NCI-H2171 treated with DMSO at 0.1 percent for 48 hours (cell line): ENCODE measurements around the gene CDCA4.

Experiments
- DNase-seq: peaks from one replicate; lab custom pipeline; 2025; lab: John Stamatoyannopoulos, UW

The CDCA4 gene

DNA sequence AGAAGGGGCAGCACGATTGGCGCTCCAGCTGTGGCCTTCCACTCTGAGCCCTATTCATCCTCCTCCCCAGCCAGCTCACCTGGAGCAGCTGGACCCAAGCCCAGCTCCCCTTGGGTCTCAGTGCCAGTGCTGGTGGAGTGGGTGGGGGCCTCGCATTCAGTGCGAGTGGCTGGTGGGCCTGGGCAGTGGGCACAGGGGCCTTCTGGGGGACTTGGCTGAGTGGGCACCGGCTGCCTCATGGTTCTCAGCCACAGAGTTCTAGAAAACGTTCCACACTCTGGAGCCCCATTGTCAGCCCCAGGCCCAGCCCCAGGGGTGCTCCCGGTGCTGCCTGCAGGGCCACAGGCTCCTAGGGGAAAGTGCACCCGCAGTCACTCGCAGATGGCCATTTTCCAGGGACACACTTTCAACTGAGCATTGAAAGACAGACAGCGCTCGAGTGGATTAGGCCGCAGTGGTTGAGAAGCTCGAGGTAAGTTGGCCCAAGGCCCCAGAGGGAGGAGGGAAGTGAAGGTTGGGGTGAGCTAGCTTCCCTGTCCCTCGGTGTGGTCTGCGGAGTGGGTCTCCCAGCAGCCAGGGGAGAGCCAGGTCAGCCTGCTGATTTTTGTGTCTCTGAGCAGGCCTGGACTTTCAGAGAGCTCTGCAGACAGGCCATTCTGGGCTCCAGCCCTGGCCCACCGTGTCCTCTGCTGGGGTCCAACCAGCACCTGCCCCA lies 31.5 kb downstream of the CDCA4 start:
- DNase-seq = no peak

DNA sequence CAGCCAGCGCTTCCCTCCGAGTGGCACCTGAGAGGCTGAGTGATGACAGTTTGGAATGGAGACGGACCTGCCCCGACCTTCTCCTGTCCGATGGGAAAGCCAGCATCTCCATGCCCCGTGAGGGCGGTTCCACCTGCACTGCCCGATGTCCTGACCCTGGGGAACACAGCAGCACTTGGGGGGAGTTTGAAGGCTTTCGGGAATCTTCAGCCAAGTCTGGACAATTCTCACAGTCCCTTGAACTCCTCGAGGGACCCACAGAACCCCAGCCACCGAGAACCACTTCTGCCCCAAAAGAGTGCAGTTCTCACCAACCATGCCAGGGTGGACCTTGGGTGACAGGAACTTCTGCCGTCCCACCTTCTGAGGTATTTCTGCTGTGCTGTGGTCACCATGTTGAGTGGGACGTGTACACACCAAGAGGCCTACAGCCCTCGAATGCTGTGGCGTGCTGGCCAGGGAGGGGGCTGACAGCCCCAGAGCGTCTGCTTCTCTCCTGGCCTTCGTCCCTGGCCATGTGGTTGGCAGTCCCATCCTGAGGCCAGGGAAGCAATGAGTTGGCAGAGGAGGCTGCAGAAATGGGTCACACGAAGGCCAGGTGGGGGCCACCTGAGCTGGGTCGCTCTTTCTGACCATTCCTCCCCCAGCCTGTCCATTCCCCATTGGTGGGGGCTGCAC lies 34.3 kb downstream of the CDCA4 start:
- no peak for DNase-seq

DNA sequence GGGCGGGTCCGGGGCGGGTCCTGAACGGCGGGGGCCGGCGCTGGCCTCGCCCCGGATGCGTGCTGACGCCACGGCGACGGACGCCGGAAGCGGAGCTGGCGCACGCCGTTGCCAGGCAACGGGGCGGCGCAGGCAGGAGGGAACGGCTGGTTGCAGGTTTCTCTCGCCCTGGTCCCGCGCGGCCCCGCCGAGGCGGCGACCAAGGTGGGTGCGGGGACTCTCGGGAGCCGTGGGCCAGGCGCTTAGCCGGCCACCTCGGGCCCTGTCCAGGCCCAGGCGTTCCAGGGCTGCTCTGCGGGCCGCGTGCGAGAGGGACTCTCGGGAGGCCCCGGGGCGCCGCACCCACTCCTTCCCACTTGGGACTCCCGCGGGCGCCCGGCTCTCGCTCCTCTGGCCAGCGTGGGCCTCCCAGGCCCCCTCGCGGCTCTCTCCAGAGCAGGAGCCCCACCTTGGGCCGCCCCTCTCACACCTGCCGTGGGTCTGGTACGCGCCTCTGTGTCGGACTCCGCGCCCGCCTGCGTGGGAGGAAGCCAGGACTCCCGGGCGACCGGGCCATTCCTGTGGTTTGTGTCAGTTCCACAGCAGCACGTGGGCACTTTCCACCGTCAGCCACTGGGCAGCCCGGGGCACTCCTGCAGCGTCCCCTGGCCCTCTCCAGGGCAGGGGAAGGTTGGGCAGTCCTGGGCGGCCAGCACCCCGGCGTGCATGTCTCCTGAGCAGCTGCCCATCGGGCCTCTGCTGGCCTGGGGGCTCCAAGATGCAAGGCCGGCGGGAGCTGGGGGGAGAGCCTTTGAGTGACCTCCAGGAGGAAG lies 35.0 kb downstream of the CDCA4 start, which contains the start of gene CLBA1:
CLBA1 (plus strand) TSS at position 114 of the 812 bp plus-strand sequence; CDS start at position 758, 644 bp downstream.
- DNase-seq = peak; percentile 84

DNA sequence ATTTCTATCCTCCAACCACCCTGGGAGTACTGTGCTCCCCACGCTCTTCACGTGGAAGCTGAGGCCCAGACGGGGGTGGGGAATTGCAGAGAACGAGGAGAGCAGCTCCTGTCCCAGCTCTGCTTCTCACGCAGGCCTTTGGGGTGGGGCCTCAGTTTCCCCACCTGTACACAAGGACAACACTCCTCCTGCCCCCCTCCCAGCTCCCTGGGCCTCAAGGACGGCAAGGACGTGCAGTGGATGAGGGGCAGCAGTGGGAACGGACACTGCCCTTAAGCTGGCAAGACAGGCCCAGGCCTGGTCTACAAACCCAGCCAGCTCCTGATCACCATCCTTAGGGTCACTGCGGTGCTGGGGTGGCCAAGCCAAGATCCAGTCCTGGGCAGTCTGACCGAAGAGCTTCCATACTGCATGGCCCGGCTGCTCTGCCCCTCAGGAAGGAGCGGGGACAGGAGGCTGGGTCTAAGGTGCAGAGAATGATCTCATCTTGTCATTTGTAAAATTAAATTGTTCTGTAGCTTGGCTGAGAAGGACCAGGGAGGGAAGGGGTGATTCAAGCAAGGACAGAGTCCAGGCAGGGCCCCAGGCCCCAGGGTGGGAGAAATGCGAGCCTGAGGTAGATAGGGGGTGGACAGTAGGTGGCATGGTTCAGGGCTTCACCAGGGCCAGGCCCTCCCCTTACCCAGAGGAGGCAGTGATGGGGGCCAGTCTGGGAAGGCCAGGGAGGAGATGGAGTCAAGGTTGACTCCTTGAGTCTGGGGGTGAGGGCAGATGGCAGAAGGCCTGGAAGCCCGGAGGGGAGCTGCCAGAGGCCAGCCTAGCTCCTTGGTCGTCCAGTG lies 36.6 kb downstream of the CDCA4 start:
- no peak for DNase-seq

DNA sequence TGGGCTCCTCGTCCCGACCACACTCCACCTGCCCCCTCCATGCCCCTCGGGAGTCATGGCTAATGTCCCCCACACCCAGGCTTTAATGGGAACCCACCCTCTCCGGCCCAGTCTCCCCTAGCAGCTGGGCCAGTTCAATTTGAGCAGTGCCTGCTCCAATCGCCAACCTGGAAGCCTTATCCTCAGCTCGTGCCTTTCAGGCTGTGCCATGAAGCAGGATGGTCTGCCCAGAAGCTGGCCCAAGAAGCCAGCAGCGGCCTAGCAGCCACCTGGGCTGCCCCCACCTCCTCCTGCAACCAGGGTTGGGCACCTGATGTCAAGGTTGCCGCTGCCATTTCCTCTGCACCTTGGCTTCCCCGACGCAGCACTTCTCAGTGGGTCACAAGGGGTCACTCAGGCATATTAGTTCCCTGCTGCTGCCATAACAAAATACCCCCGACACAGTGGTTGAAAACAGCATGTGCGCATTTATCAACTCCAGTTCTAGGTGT lies 37.6 kb downstream of the CDCA4 start:
- no peak for DNase-seq

DNA sequence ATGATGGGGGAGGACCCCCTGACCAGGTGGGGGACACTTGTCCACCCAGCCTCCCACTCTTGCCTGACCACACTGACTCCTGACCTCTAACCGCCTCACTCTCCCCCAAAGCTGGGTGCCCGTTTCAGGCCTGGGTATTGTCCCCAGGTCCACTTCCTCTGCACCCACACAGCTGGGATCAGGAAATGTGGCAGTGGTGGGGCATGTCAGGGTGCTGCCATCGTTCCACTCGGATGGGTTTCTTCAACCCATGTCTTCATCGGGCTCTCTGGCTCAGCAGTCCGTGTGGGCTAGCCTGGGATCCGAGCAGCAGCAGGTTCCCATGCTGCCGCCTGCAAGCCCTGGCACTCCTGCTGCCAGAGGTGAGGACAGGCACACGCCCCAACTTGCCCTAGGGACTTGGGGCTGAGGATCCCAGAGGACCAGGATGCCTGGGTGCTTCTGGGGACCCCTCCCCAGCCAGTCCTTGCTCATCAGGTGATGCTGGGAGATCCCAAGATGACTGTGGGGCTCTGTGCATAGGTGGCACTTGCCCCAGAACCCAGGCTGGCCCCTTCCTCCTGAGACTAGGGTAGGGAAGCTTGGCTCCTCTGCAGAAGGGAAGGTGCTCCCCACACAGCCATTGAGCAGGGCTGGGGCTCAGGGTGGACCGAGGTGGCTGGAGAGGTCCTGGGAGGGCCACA lies 38.2 kb downstream of the CDCA4 start:
- DNase-seq = no peak

DNA sequence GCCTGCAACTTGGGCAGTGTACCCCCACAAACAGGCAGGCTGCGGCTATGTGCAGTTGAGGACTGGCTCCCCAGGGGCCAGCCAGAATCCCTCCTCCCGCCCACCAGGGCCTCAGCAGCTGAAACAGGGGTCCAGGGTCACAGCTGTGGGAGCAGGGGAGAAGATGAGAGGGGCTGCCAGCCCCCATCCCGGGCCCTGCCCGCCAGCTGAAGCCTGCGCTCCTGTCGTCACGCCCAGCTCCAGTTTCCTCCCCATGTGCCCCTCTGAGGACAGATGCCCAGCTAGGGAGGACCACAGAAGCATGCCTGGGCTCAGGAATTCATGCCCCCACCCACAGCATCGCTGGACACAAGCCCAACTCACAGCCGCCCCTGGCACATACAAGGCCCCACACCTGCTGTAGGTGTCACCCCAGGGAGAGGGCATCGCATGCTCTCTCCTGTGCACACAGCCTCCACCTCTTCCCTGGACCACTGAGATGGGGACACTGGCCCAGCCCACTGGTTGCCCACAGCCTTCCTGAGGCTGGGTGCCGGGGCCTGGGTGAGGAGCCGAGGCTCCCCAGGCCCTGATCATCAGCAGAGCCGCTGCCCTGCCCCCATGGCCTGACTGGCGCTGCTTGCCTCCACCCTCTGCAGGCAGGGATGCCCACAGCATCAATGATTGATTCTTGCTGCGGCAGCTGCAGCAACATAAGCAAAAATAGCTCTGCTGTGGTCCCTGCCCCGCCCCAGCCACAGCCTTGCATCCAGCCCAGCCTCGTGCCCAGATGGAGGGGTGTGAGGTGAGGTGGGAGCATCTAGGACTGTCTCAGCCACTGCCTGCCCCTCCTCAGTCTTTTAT lies 39.0 kb downstream of the CDCA4 start:
- DNase-seq = no peak

DNA sequence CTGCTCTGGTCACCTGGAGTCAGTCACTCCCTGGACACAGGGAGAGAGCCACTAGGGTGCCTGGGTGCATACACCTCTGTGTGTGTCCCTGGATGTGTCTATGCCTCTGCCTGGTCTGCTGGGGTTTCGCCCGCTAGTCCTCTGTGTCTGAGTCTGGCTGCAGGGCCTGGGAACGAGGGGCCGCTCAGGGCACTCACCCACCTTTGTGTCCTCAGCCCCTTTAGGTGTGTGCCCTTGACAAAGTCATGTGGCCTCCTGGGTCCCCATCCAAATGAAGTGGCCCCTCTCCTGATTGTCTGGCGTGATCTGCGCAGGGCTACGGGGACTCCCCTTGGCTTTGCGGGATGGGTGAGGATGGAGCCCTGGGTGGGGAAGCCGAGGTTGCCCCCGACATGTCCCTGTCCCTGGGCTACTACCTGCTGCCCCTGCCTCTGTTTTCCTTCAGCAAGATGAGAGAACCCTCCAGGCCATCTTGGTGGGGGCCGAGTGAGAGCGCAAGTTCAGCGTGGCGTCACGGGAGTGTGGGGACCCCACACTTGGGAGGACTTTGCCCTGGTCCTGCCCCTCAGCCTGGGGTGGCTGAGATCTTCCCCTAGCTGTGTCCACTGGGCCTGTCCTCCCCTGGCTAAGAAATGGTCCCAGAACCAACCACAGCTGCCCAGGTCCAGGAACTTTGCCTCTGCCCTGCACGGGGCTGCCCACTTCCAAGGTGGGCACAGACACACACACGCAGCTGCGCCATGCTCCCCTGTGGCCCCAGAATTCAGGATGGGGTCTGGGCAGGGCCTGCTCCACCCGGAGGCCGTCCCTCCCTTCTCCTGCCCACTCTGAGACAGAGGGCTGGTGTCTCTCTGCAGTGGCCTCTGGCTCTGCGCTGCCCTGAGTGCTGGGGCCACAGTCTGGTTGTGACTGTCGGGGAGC lies 40.0 kb downstream of the CDCA4 start:
- no peak for DNase-seq

DNA sequence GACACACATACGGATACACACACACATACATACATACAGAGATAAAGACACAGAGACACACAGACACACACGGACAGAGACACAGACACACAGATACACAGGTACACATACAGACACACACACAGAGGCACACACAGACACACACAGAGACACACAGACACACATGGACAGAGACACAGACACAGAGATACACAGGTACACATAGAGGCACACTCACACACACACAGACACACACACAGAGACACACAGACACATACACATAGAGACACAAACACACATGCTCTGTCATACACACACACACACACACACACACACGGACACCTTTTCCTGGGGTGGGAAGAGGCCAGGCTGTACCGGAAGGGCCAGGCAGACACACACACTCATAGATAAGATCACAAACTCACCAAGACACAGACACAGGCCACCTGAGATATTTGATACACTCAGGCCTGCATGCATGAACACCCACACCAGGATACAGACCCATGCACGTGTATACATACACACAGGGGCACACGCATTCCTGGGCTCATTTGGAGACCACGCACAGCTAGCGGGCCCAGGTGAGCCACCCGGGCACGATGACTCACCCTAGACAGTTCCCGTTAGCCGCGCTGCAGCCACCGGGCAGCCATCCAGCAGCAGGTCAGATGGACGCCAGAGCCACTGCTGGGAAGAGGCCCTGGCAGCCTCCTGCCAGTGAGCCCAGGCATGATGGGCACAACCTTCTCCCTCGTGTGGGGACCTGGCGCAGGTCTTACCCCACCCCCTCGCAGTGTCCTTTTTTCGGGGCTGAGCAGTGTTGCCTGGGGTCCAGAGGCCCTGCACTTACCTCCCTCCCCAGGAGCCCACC lies 40.9 kb downstream of the CDCA4 start:
- DNase-seq = no peak

DNA sequence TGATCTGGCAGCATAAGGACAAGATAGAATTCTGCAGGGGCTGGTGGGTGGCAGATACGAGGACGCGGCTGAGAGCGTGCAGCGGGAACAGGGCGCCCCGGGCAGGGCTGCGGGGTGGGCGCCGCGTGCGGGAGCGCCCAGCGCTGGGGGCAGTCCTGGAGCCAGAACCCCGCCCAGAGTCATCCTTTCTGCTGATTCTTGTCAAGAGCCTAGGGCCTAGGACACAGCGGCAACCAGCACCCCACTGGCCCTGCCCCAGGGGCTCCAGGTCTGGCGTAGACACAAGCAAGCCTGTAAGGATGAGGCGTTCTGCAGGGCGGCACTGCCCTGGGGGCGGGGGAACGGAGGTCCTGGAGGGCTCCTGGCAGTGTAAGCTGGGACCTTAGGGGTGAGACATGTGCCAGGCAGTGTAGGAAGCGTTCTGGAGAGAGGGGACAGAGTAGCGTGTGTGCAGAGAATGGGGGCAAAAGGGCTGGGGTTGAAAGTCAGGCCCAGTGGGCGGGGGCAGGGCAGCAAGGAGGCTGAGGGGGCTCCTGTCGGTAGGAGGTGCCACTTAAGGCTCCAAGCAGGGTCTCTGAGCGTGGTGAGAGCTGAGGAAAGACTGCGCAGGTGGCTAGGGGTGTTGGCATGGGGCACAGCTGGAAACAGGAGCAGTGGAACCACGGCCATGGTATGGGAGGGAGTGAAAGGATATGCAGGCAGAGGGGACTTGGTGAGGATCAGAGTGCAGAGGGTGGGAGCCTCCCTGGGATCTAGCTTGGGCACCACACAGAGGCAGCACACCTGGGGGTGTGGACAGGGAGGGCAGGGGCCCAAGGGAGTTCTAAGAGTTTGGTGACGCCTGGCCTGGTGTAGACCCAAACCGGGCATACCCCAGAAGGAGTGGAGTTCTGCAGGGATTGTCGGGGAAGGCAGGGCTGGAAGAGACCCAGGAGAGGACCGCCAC lies 41.9 kb downstream of the CDCA4 start:
- no peak for DNase-seq

DNA sequence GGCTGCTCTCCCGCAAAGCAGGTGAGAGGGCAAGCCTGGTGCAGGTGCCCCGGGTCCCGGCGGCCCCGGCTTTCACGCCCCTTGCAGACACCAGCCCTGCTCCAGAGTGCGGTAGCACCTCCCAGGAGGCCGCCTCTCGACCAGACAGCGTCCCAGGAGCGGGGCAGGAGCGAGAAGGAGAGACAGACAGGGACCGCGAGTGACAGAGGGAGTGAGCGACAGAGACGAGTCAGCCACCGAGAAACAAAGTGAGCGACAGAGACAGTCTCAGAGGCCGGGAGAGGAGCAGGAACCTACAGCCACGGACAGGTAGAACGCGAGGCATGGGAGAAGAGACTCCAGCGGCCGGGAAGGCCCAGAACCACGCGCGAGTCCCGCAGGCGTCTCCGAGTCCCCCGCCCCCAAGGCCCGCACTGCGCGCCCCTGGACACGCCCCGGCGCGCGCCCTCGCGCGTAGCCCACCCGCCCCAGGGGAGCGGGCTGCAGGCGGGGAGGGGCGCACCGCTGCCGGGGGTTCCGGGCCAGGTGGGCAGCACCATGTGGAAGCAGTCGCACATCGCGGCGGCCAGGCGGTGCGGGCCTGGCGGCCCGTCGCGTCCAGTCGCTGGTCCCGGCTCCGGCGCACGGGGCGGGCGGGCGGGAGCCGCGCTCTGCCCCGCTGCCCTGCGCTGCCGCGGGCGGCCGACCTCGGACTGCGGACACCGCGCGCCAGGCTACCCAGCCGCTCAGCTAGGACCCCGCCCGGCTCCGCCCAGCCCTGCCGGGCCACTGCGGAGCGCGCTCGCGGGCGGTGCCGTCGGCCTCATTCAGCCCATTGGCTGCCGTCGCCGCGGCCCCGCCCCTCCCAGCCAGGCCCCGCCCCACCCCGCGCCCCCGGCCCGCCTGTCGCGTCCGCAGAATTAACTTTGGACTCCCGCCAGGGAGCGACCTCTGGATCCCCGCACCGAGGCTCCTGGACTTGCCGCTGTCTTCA lies 42.9 kb downstream of the CDCA4 start, which contains the start of gene AHNAK2:
AHNAK2 (minus strand) TSS at position 694 of the 973 bp plus-strand sequence; CDS start at position 557, 137 bp downstream.
- DNase-seq = peak; percentile 70

DNA sequence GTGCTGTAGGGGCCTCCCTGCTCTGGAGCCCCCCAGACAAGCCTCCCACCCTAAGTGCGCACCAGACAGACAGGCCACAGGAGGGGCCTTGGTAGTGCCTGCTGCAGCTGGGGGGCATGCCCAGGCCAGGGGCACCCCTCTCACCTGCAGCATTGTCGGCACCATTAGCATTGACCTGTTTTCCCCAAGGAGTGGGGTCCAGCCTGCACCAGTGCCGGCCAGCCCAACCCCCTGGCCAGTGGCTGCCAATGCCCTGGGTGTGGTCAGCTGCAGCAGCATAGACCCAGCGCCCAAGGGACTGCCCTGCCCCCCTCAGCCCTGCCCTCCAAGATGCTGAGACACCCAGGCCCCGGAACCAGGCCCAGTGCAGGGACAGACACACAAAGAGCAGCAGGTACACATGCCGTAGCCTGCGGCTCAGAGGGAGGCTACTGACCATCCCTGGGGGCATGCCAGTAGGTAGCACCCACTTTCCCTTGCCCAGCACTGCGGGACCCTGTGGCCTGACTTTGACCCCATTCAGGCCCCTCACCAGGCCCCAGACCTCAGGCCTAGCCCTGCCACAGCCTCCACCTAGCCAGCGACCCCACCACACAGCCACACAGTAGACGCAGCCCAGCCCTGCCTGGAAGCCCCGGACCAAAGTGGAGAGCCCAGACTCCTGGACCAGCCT lies 43.7 kb downstream of the CDCA4 start:
- no peak for DNase-seq

DNA sequence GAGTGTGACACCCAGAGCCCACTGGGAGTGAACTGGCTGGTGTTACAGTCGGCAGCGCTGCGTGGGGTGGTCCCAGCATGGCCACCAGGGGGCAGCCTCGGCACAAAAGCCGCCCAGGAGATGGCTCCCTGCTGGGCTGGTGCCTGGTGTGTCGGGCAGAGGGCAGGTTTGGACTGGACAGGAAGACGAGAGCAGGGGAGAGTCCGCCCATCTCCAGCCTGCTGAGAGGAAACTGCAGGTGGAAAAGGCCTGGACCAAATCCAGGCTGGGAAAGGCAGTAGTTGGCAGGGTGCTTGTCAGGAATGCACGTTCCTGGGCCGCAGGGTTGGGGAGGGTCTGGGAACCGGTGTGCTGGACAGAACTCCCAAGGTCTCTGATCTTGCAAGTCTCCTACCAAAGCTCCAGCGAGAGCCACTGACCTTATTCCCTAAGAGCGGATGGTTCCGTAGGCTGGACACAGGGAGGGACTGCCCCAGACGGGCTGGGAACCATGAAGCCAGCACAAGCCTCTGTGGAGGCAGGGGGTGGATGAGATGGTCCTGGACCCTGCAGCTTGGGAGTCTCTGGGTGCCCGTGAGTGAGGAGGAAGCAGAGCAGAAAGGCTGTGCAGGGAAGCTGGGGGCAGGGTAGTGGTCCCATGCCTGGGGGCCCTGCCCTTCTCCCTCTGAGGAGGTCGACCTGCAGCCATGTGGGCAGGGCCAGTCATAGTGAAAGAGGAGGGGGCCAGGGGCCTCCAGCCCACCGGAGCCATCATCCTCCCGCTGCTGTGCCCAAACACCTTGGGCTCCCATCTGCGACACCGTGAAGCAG lies 44.5 kb downstream of the CDCA4 start:
- peak; percentile 53 for DNase-seq
